Amniotic epithelial cell (primary cell): ENCODE data around the gene SERPINB4.
"Not testable (repeated sequence)": the region's sequence is repeated elsewhere in the genome, so short reads cannot be mapped to it uniquely, and the experiment has no call there.

Experiments
- DNase-seq: peaks from one replicate; pipeline ENCODE4 v3.0.0-alpha.2; 2010; ENCODE audit warnings: low read depth

SERPINB4 gene

DNA sequence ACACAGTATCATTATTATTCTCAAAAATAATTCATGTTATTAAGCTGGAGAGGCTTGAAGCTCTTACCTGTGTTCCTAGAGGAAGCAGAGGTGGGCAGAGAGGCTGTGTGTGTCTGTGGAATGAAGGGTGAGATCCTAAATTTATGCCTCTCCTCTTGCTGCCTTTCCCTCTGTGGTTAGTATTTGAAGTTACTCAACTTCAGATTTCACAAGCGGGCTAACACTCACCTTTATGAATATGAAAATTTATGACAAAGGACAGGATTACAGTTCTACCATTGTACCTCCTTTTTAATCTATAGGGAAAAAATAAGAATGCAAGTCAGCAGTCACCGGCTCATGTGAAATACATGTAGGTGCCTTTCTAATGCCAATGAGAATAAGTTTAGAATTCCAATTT lies at the start of gene SERPINB4:
Gene SERPINB4 (minus strand): TSS at position 115 of the 400 bp plus-strand sequence. CDS start 679 bp downstream, outside the sequence.
- not testable (repeated sequence) for DNase-seq

DNA sequence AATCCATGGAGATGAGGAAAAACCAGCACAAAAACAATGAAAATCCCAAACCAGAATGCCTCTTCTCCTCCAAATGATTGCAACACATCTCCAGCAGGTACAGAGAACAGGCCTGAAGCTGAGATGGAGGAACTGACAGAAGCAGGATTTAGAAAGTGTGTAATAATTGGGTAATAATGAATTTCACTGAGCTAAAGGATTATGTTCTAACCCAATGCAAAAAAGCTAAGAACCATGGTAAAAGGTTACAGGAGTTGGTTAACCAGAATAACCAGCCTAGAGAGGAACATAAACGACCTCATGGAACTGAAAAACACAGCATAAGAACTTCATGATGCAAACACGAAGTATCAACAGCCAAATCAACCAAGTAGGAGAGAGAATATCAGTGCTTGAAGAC lies 45.0 kb upstream of the SERPINB4 start:
- no peak for DNase-seq

DNA sequence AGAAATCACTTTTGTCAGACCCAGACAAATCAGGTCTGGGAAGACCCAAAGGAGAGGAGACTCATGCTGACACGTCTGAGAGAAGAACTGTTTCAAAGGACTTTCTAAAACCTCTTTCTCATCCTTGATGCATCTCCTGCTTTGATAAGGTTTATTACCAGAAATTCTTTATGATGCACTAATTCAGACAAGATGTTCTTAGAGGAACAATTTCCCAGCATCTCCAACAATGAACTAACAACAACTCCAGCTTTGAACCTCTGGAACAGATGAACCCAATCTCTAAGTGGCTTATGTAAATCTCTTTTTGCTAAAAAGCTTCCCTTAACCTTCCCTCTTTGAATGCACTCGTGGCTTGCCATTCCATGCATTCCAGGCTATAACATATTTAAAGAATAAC lies 42.8 kb upstream of the SERPINB4 start:
- no peak for DNase-seq

DNA sequence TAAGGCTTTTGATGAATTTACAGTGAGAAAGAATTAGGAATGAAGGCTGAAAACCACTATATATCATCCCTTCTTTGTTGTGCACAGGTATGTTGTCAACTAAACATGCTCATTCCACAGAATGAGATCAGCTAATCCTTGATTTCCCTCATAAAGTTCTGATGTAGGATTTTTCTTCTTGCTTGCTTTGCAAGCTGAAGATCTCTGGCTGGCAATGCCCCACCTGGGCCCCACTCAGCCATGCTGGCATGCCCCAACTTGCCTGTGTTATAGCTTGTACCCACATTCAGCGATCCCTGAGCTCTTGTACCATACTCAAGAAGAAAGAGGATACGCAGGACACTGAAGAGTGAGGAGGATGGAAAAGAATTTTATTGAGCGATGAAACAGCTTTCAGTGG lies 40.7 kb upstream of the SERPINB4 start:
- no peak for DNase-seq

DNA sequence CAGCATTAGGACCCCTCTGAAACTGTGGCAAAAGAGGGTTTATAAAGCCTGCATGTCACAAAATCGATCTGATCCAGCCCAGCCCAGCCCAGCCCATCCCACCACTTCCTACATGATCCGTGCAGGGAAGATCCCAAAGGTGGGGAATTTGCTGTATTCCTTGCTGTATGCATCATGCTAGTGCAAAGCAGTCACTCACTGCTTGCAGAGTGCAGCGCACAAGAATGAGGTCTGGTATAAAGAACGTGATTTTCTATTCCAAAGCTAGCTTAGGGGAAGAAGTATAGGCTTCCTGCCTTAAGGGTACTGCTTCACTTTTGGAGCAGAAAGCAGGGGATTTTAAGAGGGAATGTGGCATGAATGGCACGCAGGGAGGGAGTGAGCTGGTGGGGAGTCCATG lies 39.8 kb upstream of the SERPINB4 start:
- no peak for DNase-seq

DNA sequence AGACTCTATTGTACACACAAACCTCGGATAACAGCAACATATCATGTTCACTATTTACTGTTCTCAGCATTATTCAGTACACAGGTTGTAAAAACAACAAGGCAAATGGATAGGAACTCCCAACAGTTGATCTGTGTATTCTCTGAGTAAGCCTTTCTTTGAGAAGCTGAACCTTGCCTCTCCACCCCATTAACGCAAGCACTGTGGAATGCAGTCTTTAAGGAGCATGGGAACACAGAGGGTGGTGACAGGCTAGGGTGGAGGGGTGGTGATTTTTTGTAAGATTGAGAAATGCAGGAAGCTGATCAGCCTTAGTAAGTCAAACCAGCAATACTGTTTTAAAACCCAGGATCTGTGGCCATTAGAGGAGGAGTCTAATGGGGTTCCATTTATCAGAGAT lies 39.1 kb upstream of the SERPINB4 start:
- peak; percentile 90 for DNase-seq

DNA sequence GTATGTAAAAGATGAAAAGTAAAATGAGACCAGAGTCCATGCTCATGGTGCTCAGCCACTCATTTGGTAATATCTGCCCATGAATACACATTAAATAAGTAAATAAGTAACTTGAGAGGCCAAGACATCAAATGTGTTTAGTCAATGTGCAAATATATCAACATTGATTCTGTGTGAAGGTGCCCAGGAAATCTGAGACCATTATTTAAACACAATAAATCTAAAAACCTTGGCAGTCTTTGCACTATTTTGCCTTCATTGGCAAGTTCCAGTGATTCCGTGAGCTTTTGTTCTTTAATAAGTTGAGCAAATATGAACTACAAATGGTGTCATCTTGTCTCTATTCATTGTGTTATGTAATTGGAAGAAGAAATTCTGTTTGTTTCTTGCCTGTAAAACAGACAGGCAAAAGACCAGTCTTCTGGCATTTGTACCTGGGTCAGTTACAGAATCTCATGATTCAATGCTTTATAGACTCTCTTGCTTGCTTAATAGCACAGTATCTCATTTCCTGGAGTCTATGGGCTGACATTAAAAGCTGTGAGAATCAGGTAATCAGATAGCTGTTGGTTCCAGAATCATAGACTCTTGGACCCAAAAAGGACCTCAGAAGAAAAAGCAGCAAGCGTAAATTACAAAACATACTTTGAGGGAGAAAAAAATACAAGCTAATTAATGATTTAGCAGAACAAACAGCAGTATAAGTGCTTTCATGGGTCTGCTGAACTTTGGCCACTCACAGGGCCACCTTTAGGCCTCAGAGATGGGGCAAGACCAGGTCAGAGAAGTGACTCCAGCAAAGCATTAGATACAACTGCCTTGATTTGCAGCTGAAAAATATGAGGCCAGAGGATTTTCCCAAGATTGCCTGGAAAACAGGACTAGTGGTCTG lies 37.6 kb upstream of the SERPINB4 start:
- no peak for DNase-seq

DNA sequence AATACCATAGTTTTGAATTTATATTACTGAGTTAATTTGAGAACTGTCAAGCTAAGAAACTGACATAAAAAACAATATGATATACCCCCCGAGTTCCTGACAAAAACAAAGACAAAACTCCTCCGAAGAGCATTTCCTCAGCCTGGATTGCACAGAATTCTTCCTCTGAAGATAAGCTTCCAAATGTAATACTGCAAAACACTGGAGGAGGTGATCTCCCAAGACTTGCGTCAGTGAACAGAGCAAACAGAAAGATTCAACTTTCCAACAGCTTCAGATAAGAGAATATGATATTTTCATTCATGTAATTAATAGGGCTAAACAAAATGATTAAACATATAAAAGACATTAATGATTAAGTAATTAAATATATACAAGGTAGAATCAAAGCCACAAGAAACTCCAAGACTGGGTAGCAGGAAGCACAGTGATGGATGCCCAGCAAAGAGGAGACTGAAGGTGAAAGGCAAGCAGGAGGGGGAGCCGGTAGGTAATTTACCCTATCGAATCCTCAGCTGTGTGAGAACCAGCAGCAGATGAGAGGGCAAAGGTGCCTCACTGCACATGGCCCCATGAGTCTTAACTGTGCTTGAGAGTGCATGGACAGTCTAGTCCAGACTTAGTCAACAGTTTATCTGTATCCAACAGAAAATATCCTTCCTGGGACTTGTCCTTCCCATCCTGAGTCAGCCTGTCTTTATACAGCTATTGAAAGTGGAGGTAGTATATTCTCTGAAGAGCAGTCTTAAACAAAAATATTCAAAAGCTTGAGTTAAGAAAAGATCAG lies 36.0 kb upstream of the SERPINB4 start:
- peak; percentile 63 for DNase-seq

DNA sequence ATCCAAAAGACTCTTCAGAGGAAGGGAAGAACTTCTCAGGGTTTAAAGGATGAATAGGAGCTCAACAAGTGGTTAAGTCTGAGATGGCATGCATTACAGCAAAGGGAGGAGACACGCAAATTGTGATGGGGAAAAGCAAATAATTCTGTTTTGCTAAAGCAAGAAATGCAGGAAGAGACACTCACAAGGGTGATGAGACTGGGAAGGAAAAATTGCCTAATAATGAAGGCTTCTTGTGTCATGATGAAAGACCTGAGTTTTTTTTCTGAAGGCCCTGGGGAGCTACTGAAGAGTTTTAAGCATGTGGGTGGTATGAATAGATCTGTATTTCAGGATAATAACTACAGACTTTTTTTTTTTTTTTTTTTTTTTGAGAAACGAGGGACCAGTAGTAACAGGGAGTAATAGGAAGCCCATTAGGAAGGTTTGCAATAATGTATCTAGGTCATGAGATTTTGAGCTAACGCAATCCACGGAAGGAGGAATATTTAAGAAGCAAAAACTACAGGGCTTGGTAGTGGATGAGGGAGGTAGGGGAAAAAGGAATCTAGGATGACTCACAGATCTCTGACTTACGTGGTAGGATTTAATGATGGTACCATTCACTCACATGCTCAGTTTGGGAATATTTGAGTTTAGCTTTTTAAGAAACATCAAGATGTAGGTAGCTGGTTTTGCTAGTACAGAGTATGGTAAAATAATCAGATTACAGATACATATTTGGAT lies 33.6 kb upstream of the SERPINB4 start:
- peak; percentile 70 for DNase-seq

DNA sequence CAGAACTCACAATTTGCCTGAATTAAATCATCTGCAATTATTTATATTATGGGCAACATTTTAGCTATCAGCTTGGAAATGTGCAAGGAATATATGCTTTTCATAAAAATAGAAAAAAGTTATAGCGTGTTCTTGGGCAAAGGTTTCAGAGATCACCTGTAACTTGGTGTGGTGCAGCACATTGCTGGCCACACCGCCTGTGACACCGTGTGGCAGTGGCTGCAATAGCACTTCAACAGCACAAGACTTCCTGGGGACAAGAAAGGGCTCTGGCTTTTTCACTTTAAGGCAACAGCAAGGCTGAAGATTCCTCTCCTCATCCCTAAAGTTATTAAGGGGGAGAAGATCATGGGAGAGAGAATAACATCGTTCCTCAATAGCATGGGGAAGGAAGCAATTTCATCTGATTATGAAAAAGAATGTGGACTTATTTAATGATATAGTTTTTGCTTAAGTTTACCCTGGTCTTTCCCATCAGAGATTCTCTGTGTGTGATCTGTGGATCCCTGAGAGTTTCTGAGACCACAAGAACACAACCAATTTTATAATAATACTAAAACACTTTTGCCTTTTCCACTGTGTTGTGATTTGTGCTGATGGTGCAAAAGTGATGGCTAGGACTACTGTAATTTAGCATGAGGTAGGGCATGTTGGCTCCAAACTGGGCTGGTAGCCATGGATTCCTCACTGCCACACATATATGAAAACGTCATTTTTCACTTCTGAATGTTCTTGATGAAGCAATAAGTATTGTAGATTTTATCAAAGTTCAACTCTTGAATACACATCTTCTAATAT lies 32.7 kb upstream of the SERPINB4 start:
- DNase-seq, result no peak

DNA sequence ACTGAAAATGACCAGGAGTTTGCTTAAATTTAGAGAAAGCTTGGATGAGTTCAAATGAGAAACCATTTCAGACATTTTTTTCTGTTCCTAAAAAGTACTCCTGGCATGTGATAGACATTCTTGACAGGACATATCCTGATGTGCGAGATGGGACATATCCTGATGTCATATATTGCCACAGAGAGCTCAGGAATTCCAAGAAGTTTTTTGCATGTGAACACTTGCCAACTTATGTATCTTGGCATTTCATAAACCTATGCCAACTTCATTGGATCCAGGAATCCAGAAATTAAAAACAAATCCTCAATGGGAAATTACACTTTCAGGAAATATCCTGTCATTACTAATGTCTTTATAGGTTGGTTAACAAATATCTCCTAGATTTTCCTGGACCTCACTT lies 20.5 kb upstream of the SERPINB4 start:
- no peak for DNase-seq

DNA sequence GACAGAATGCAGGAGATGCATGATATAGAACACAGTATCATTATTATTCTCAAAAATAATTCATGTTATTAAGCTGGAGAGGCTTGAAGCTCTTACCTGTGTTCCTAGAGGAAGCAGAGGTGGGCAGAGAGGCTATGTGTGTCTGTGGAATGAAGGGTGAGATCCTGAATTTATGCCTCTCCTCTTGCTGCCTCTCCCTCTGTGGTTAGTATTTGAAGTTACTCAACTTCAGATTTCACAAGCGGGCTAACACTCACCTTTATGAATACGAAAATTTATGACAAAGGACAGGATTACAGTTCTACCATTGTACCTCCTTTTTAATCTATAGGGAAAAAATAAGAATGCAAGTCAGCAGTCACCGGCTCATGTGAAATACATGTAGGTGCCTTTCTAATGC lies 17.7 kb upstream of the SERPINB4 start, which contains the start of gene SERPINB3:
Gene SERPINB3 (minus strand): TSS at position 144 of the 400 bp plus-strand sequence. CDS start 677 bp downstream, outside the sequence.
- DNase-seq, result not testable (repeated sequence)

DNA sequence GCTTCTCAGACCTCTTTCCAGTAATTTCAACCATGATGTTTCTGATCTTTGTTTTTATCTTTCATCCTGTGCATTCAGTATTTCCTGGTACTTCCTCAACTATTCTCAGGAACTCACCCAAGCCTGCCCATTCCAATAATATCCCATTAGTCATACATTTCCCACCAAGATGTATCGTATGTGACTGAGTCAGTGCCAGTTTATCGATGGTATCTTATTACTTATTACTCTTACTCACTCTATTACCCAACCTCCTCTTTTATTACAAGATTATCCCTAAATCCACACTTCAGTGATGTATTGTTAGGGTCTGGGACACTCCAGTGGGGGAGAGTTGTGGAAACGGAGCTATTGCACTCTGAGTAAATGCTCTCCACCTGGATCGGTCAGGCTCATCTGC lies 14.9 kb upstream of the SERPINB4 start:
- DNase-seq, result peak; percentile 33

DNA sequence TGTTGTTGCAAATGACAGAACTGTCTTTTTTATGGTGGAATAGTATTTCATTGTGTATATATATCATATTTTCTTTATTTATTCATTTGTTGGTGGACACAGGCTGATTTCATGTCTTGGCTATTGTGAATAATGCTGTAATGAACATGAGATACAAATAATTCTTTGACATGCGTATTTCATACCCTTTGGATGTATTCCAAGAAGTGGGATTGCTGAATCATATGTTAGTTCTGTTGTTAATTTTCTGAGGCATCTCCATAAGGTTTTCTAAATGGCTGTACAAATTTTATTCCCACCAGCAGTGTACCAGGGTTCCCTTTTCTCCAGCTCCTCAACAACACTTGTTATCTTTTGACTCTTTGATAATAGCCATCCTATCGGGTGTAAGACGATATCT lies 6.2 kb upstream of the SERPINB4 start:
- peak; percentile 41 for DNase-seq

DNA sequence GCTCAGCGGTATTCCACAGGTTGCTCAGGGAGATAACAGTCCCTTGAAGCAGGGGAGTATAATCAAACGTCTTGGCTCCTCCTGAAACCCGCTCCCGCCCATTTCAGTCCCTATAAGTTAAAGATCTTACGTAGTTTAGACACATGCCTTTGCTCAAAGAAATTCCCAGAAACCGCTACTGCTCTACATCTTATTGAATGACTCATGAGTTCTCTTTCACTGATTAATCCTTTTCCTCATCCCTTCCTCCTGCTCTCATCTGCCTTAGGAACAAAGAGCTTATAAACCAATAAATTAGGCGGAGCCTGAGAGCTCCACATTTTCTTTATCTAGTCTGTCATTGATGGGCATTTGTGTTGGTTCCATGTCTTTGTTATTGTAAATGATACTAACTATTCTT lies 4.2 kb upstream of the SERPINB4 start:
- peak; percentile 75 for DNase-seq

DNA sequence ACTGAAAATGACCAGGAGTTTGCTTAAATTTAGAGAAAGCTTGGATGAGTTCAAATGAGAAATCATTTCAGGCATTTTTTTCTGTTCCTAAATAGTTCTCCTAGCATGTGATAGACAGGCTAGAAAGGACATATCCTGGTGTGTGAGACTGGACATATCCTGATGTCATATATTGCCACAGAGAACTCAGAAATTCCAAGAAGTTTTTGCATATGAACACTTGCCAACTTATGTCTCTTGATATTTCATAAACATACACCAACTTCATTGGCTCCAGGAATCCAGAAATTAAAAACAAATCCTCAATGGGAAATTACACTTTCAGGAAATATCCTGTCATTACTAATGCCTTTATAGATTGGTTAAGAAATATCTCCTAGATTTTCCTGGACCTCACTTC lies 2.9 kb upstream of the SERPINB4 start:
- DNase-seq, result peak; percentile 27

DNA sequence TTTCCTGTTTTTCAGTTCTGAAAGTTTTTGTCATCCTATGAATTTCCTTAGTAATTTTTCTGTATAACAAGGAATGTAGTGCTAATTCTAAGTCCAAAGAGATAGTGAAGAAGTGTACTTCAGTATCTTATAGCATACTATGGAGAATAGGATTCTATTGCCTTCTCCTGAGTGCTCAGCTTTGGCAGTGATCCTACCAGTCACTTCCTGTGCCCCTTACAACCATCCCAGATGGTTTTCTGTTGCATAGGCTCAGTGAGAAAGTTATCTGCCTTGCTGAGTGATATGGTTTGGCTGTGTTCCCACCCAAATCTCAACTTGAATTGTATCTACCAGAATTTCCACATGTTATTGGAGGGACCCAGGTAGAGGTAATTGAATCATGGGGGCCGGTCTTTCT lies 638 bp upstream of the SERPINB4 start:
- DNase-seq, result not testable (repeated sequence)

DNA sequence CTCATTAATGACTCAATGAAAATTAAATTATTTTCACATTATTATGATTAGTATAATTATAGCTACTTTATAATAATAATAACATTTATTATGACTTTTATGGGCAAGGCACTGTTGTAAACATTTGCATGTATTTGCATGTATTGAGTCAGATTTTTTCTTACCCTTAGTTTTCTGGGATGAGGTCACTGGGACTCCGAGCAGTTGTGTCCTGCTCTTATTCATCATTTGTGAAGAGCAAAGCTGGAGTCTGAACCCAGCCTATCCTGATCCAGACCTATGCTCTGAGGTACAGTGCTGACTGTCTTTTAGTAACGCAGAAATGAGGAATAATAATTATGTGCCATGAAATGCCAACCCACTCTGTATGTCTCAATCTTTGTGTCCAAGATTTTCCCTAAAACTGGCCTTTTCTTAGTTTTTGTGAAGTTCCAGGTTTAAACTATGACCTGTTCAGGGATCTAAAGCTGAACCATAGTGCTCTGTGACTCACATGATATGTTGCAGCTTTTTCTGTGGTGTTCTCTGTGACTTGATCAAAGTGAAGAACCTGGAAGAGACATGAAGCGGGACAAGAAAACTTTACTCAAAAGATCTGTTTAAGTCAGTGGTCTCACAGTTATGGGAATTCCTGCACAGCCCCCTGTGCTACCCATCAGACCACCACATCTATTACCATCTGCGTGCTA lies 1.2 kb downstream of the SERPINB4 start:
- not testable (repeated sequence) for DNase-seq

DNA sequence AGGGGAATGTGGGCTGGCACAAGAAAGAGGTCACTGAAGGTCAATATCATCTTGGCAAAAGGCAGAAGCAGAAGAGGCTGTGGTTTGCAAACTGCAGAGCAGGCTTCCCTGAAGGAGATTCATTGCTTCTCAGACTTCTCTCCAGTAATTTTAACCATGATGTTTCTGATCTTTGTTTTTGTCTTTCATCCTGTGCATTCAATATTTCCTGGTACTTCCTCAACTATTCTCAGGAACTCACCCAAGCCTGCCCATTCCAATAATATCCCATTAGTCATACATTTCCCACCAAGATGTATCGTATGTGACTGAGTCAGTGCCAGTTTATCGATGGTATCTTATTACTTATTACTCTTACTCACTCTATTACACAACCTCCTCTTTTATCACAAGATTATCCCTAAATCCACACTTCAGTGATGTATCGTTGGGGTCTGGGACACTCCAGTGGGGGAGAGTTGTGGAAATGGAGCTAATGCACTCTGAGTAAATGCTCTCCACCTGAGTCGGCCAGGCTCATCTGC lies 2.8 kb downstream of the SERPINB4 start:
- DNase-seq, result peak; percentile 31

DNA sequence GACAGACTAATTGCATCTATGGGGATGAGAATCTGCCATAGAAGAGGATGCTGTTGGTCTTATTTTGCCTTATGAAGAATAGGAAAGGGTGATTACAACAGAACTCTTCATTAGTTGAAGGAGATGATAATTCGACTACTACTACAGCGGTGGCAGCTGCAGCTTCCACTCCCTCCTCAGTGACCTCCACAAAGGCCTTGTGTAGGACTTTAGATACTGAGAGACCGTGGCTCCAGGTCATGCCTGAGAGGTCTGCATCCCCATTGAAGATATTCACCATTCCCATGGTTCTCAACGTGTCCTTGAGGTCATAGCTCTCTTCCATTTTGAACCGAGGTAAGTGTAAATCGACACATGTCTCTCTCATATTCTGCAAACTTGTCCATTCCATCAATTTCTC lies 6.4 kb downstream of the SERPINB4 start:
- no peak for DNase-seq

DNA sequence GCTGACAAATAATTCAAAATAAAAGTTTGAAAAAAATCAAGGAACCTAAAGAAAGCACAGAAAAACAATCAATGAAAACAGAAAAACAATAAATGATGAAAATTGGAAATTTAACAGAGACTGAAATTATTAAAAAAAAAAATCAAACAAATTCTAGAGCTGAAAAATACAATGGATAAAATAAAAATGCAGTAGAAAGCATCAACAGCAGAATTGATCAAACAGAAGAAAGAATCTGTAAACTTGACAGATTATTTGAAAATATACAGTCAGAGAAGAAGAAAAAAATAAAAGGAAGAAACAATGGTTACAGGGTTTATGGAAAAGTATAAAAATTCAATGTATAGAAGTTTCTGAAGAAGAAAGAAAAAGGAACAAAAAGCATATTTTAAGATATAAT lies 16.2 kb downstream of the SERPINB4 start:
- DNase-seq, result no peak
